Effector CD4-positive, alpha-beta T cell (primary cell): Measurements from ENCODE around the gene RIN2.
"Not testable (repeated sequence)": the region's sequence is repeated elsewhere in the genome, so short reads cannot be mapped to it uniquely, and the experiment has no call there.

Source experiments
- DNase-seq: peaks from one replicate; pipeline ENCODE4 v3.0.0-alpha.2; 2020

The RIN2 gene

DNA sequence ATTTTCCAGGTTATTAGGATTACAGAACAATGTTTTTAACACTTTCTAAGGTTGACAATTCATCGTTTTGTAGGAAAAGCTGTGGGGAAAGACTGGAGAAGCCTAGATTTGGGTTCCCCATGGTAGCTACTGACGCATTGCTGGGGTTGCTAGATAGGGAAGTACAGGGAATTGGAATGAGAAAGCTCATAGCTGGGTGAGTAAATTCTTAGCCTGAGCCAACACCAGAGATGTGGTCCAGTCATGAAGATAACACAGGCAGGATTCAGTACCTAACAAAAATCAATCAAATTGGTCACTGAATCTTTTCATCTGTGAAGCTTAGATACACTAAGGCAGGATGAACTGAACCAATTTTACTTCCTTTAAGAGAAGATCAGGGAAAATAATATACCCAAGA lies 35.7 kb downstream of the RIN2 start:
- no peak for DNase-seq

DNA sequence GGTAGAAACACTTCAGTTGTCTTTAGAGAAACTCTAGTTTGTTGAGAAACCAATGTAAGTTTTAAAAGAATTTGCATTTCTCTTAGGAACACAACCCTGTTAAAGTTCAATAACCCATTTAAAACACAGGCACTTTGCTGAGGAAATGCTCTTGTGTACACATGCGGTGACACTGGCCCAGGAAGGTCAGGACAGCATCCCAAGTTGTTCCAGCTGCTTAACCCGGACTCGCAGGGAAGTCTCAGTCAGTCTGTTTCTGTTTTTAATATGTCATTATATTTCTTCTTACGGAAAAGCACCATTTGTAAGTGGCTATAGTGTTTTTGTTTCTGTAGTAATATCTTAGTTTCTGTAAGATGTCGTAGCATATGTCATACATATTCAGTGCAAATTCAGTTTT lies 36.9 kb downstream of the RIN2 start:
- DNase-seq: no peak

DNA sequence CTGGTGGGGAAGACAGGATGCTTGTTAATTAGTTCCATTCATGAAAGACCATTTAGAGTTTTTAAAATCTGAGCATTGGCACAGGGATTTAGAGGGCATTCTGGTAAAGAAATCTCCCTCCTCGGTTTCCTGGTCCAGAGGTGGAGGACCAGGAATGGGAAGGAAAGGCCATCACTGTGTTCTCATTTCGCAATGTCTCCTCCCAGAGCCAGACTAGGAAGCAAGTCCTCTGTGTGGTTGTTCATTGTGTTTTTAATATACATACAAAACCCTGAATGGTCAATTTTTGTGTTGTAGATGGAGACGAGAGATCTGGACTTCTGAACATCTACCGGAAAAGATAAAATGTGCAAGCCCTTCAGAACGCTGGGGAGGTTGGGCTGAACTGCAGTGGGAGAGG lies 41.3 kb downstream of the RIN2 start:
- DNase-seq: no peak

DNA sequence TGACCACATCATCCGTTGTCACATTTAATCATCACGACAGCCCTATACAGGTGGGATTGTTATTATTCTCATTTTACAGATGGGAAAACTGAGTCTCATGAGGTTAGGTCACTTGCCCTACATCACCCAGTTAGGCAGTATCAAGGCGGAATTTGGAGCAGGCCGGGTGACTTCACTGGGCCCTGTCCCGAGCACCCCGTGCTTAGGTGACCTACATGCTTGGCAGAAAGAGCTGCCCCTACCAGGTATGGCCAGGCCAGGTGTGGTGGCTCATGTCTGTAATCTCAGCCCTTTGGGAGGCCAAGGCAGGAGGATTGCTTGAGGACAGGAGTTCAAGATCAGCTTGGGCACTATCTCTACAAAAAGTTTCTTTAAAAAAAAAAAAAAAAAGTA lies 44.0 kb downstream of the RIN2 start:
- no peak for DNase-seq

DNA sequence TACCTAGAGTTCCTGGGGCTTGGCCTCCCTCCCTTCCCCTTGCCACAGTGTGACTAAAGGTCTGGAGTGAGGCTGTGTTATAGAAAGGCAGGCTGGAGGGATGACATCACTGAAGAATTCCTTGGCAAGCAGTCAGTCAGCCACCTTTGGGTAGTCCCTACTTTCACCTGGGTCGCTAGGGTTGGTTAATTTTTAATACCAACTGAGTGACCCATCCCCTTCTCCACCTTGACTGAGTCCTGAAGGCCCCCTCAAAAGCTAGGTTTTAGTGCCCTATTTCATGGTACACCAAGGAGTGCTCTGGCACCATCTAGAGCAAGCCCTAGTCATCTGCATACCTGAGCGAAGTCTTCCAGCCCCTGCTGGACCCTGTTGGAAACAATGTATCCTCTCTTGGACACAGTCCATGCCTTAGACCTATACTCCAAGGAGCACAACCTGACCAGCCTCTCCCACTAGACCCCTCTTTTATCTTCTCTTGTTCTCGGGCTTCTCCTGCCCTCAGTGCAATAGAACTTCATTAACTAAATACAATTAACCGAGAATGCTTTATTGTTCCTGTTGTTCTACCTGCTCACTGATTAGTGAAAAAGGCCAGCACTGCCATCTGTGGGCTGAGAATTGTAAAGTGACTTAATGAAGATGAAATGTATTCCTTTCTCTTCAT lies 44.6 kb downstream of the RIN2 start:
- DNase-seq: no peak

DNA sequence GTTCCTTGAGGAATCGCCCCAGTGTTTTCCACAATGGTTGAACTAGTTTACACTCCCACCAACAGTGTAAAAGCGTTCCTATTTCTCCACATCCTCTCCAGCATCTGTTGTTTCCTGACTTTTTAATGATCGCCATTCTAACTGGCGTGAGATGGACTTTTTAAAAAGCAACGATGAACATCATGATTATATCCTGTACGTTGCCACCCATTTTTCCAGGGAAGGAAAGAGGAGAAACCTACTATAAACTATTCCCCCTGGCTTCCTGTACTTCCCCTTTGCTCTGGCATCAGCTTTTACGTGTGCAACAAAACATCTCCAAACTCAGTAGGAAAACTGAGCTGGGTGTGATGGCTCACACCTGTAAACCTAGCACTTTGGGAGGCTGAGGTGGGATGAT lies 48.2 kb downstream of the RIN2 start:
- not testable (repeated sequence) for DNase-seq

DNA sequence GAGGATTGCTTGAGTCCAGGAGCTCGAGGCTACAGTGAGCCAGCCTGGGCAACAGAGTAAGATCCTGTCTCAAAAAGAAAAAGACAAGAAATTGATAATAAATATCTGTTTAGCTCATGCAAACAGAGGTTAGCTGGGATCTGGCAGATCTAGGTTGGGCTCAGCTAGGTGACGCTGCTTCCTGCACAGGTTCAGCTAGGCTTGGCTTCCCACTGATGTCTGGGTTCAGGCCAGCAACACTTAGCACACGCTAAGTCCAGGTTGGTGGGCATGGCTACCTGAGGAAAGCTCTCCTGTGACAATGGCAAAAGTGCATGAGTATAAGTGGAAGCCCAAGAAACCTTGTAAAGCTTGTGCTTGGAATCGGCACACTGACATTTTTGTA lies 48.7 kb downstream of the RIN2 start:
- no peak for DNase-seq

DNA sequence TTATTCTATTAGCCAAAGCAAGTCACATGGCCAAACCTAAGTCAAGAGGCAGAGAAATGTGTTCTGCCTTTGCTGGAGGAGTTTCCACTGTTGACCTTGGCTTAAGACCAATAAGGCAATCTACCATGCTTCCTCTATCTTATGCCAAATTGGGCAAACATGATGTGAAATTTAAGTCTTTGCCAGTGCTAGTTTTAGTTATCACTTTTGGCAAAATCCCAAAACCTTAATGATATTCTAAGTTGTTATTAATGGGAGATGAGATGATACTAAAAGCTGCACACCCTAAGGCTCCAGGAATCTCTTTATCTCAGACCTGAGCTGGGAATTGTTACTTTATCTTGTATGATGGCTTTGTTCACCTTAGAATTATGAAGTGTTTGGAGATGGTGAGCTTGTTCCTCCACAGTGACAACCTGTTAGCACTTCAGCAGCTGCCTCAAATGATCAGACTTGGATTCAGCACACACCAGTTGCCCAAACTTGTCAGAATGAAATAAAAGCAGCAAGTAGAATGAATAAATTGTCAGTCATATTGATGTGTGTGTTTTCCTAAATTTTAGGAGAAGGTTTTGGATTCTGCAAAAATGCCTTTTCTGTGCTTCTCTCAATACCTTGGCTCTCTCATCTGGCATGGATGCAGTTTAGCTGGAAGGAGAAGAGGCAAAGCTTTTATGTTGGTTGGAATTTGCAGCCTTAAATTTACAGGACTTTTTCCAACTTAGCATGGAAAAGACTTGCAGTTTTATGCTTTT lies 49.3 kb downstream of the RIN2 start:
- no peak for DNase-seq
